PC-9 (cell line): ENCODE data around the gene GRIP2. TPM values are rescaled to one million over a fixed set of nuclear protein-coding genes. Genes with fewer than 3 reads are reported as not detected.

ENCODE experiments used
- BruUV-seq: library from RNA; stranded (reverse); fragments of 400-500 nt; replicated peaks from 2 replicates; lab custom pipeline; 2021; lab: Mats Ljungman, UMichigan
- CTCF ChIA-PET: fragments of 300-600 bp; sonication (Branson Sonifier 250); formaldehyde crosslinking; loops from one replicate; lab custom pipeline; 2022; ENCODE audit warnings: antibody characterized with exemption; lab: Charles Lee
- POLR2A ChIA-PET: fragments of 300-600 bp; sonication (Branson Sonifier 250); formaldehyde crosslinking; loops from one replicate; lab custom pipeline; 2022; ENCODE audit warnings: antibody characterized with exemption; ENCODE audit not compliant: unreplicated experiment; lab: Charles Lee
- DNase-seq, 2 experiments: peaks; one replicate each; pipeline versions ENCODE4 v3.0.0 to v3.0.0-alpha.2; 2015 to 2022; ENCODE audit warnings: mixed read lengths in 1 of 2
- H2AFZ ChIP-seq: fragments of 200-600 bp; sonication (generic); 2 replicates; pipeline ENCODE4 v1.8.1; 2017; ENCODE audit warnings: antibody characterized with exemption
- H3F3A ChIP-seq: fragments of 200-600 bp; sonication (generic); 2 replicates; pipeline ENCODE4 v1.8.1; 2017; ENCODE audit warnings: antibody characterized with exemption, mild to moderate bottlenecking, low read depth; ENCODE audit not compliant: insufficient read depth
- H3K27ac ChIP-seq: fragments of 200-600 bp; sonication (generic); 2 replicates; pipeline ENCODE4 v1.6.1; 2016; ENCODE audit warnings: mixed run types
- H3K27me3 ChIP-seq: fragments of 200-600 bp; sonication (generic); 2 replicates; pipeline ENCODE4 v1.6.1; 2016; ENCODE audit warnings: low read depth, mixed run types; ENCODE audit not compliant: insufficient read depth
- H3K36me3 ChIP-seq: fragments of 200-600 bp; sonication (generic); 2 replicates; pipeline ENCODE4 v1.6.1; 2016; ENCODE audit warnings: low read depth, mixed run types
- H3K4me1 ChIP-seq: fragments of 200-600 bp; sonication (generic); replicated peaks from 2 replicates; pipeline ENCODE4 v1.6.1; 2016; ENCODE audit warnings: mixed run types; ENCODE audit not compliant: insufficient read depth
- H3K4me2 ChIP-seq: fragments of 200-600 bp; sonication (generic); 2 replicates; pipeline ENCODE4 v1.6.1; 2017; ENCODE audit warnings: mixed run types
- H3K4me3 ChIP-seq: fragments of 200-600 bp; sonication (generic); 2 replicates; pipeline ENCODE4 v1.6.1; 2016; ENCODE audit warnings: mixed run types
- H3K79me2 ChIP-seq: fragments of 200-600 bp; sonication (generic); 2 replicates; pipeline ENCODE4 v1.6.1; 2017; ENCODE audit warnings: low read depth, mixed run types
- H3K9me2 ChIP-seq: fragments of 200-600 bp; sonication (generic); 2 replicates; pipeline ENCODE4 v1.8.1; 2017; ENCODE audit warnings: mild to moderate bottlenecking; ENCODE audit not compliant: insufficient read depth
- H3K9me3 ChIP-seq: fragments of 200-600 bp; sonication (generic); 2 replicates; pipeline ENCODE4 v1.8.1; 2016; ENCODE audit warnings: low read depth; ENCODE audit not compliant: insufficient read depth
- H4K20me1 ChIP-seq: fragments of 200-600 bp; sonication (generic); 2 replicates; pipeline ENCODE4 v1.8.1; 2017; ENCODE audit not compliant: insufficient read depth
- EZH2 ChIP-seq: fragments of 200-600 bp; sonication (generic); IDR thresholded peaks from 2 replicates; pipeline ENCODE4 v1.8.0; 2017; ENCODE audit warnings: antibody characterized with exemption, low read depth
- intact Hi-C: fragments of 100-400 bp; cut with micrococcal nuclease; formaldehyde crosslinking; loops from one replicate; pipeline ENCODE4 v1.10.0; 2022; ENCODE audit not compliant: unreplicated experiment
- total RNA-seq: library from RNA; stranded (reverse); gene quantifications from 2 replicates; pipeline ENCODE4 v1.2.3, GENCODE V29; 2021
- TF ChIP-seq, protein P1 (sequence below): fragments of 200-600 bp; sonication (generic); conservative IDR thresholded peaks from 2 replicates; pipeline ENCODE4 v1.6.1; 2017; ENCODE audit warnings: mixed run types, antibody characterized with exemption, mild to moderate bottlenecking, moderate library complexity

The GRIP2 gene
- total RNA-seq, 1 experiment from 2014 or later: not detected

DNA sequence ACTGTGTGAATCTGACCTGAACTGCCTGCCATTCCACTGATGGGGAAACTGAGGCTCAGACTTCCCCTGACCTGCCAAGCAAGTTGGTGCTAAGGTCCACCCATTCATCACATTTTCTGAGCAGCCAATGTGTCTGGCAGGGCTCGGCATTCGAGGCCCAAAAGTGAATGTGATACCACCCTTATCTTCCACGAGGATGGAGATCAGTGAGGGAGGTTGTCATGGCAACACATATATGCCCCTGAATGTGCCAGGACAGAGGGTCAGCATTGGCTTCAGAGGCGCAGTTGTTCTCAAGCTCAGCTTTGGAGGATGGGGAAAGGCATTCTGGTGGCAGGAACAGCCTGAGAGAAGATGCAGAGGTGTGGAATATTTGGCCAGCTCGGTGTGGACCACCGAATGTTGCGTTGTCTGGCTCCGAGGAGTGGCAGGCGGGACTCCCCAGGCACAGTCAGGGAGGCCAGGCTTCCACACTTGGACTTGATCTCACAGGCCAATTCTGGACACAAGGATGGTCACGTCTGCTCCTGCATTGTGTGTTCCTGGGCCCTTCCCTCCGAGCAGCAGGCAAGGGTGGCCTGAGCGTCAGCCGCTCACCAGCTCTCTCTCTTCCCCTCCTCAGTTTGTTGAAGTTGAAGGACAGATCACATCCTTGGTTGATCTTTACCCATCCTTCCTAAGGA, 63.4 kb downstream of the GRIP2 start:
- TF ChIP-seq EZH2: no peak
- TF ChIP-seq, protein P1, sequence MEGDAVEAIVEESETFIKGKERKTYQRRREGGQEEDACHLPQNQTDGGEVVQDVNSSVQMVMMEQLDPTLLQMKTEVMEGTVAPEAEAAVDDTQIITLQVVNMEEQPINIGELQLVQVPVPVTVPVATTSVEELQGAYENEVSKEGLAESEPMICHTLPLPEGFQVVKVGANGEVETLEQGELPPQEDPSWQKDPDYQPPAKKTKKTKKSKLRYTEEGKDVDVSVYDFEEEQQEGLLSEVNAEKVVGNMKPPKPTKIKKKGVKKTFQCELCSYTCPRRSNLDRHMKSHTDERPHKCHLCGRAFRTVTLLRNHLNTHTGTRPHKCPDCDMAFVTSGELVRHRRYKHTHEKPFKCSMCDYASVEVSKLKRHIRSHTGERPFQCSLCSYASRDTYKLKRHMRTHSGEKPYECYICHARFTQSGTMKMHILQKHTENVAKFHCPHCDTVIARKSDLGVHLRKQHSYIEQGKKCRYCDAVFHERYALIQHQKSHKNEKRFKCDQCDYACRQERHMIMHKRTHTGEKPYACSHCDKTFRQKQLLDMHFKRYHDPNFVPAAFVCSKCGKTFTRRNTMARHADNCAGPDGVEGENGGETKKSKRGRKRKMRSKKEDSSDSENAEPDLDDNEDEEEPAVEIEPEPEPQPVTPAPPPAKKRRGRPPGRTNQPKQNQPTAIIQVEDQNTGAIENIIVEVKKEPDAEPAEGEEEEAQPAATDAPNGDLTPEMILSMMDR: no peak
- no peak overlapping the region for H3K27ac ChIP-seq
- CTCF ChIA-PET: no interaction called here
- no peak for DNase-seq
- no peaks in the 10 kb centered on the region for H3K9me3 ChIP-seq
- no peaks in the 10 kb centered on the region for H3K9me2 ChIP-seq
- no TSS peak for BruUV-seq
- H4K20me1 ChIP-seq: peaks cover 7% of the 10 kb centered on the region; the same call in 1 of the 2 replicates
- POLR2A ChIA-PET: interaction anchor here (0.5 kb wide), 1 partner anchor 97 kb away, joined by 3 read pairs; no protein-coding TSS in a partner anchor
- H3K4me3 ChIP-seq: no peak overlapping the region
- peaks cover 14% of the 10 kb centered on the region for H3K4me1 ChIP-seq
- H2AFZ ChIP-seq: no peak overlapping the region
- H3K27me3 ChIP-seq: no peaks in the 10 kb centered on the region
- H3F3A ChIP-seq: peaks cover 7% of the 10 kb centered on the region; the same call in 1 of the 2 replicates
- intact Hi-C loops: no loop called here
- H3K36me3 ChIP-seq: peaks cover 44% of the 10 kb centered on the region
- no peaks in the 10 kb centered on the region for H3K79me2 ChIP-seq
- H3K4me2 ChIP-seq: no peak overlapping the region

DNA sequence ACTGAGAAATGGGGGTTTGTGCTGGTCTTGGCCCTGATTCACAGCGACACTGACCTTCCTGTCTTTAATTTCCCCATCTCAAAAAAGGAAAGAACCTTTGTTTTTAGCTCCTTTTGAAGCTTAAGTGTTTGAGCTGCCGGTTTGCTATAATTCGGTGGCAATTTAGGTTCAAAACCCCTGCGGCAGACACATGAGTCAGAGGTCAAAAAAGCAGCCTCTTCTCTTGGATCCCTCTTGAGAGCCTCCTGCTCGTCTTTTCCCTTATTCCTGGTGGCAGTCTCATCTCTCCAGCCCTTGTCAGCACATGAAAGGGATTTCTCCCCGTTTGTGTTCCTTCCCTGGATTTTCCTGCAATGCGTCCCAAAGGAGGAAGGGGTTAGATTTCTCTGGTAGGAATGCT, 64.5 kb downstream of the GRIP2 start:
- H3K27ac ChIP-seq: no peak overlapping the region
- H4K20me1 ChIP-seq: peaks cover 2% of the 10 kb centered on the region; the same call in 1 of the 2 replicates
- POLR2A ChIA-PET: no interaction called here
- H3K27me3 ChIP-seq: no peaks in the 10 kb centered on the region
- no peak overlapping the region for H2AFZ ChIP-seq
- DNase-seq: no peak
- no peak overlapping the region for H3K4me3 ChIP-seq
- no peaks in the 10 kb centered on the region for H3K9me2 ChIP-seq
- peaks cover 14% of the 10 kb centered on the region for H3F3A ChIP-seq
- peaks cover 38% of the 10 kb centered on the region for H3K36me3 ChIP-seq
- H3K4me1 ChIP-seq: peaks cover 14% of the 10 kb centered on the region
- no peak overlapping the region for H3K4me2 ChIP-seq
- intact Hi-C loops: no loop called here
- no TSS peak for BruUV-seq
- TF ChIP-seq, protein P1: no peak
- no peak for TF ChIP-seq EZH2
- no peaks in the 10 kb centered on the region for H3K79me2 ChIP-seq
- no peaks in the 10 kb centered on the region for H3K9me3 ChIP-seq
- CTCF ChIA-PET: no interaction called here

DNA sequence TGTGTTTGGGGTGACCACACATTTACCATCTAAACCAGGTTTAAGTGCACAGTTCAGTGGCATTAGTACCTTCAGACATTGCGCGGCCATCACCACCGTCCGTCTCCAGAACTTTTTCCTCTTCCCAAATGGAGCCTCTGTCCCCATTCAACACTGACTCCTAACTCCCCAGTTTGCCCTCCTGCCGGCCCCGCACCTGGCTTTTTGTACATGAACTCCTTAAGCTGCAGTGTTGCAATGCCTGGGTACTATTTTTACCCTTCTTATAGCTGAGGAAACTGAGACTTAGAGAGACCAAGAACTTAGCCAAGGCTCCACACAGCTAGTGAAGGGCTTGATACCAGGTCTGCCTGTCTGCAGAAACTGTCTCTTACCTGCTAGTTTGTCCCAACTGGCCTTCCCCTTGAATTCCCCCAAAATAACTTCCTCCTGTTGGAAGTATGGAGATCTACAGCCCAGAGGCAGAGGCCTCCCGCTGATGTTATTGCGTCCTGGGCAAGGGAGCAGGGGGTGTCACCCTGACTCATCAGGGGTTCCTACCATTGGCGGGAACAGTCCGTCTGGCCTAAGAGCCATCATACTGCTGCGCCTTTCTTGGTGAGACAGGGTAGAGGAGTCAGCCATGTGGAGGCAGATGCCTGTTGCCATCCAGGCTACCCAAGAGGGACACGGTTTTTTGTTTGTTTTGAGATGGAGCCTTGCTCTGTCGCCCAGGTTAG, 65.6 kb downstream of the GRIP2 start:
- H3K4me2 ChIP-seq: no peak overlapping the region
- H3K9me3 ChIP-seq: no peaks in the 10 kb centered on the region
- BruUV-seq: no TSS peak
- H3K27ac ChIP-seq: no peak overlapping the region
- H3K9me2 ChIP-seq: no peaks in the 10 kb centered on the region
- peaks cover 14% of the 10 kb centered on the region for H3F3A ChIP-seq
- POLR2A ChIA-PET: no interaction called here
- no peaks in the 10 kb centered on the region for H4K20me1 ChIP-seq
- H3K36me3 ChIP-seq: peaks cover 28% of the 10 kb centered on the region
- CTCF ChIA-PET: no interaction called here
- H3K4me1 ChIP-seq: peaks cover 14% of the 10 kb centered on the region
- no peaks in the 10 kb centered on the region for H3K27me3 ChIP-seq
- intact Hi-C loops: no loop called here
- no peak overlapping the region for H3K4me3 ChIP-seq
- no peak for DNase-seq
- no peak overlapping the region for H2AFZ ChIP-seq
- no peaks in the 10 kb centered on the region for H3K79me2 ChIP-seq
- no peak for TF ChIP-seq EZH2
- TF ChIP-seq, protein P1: no peak
